ENCODE measurements around the gene PTPRR.

The PTPRR gene, protein sequence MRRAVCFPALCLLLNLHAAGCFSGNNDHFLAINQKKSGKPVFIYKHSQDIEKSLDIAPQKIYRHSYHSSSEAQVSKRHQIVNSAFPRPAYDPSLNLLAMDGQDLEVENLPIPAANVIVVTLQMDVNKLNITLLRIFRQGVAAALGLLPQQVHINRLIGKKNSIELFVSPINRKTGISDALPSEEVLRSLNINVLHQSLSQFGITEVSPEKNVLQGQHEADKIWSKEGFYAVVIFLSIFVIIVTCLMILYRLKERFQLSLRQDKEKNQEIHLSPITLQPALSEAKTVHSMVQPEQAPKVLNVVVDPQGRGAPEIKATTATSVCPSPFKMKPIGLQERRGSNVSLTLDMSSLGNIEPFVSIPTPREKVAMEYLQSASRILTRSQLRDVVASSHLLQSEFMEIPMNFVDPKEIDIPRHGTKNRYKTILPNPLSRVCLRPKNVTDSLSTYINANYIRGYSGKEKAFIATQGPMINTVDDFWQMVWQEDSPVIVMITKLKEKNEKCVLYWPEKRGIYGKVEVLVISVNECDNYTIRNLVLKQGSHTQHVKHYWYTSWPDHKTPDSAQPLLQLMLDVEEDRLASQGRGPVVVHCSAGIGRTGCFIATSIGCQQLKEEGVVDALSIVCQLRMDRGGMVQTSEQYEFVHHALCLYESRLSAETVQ

GRCh38 chr12:70920251-70920851 is at the start of gene PTPRR:
PTPRR (minus strand) TSS chr12:70920738; CDS start chr12:70920390, 348 bp downstream.
- Histone ChIP-seq H3K27ac (no peak within 1 kb of the TSS), H3K4me3 (no peak within 1 kb of the TSS)

DNA sequence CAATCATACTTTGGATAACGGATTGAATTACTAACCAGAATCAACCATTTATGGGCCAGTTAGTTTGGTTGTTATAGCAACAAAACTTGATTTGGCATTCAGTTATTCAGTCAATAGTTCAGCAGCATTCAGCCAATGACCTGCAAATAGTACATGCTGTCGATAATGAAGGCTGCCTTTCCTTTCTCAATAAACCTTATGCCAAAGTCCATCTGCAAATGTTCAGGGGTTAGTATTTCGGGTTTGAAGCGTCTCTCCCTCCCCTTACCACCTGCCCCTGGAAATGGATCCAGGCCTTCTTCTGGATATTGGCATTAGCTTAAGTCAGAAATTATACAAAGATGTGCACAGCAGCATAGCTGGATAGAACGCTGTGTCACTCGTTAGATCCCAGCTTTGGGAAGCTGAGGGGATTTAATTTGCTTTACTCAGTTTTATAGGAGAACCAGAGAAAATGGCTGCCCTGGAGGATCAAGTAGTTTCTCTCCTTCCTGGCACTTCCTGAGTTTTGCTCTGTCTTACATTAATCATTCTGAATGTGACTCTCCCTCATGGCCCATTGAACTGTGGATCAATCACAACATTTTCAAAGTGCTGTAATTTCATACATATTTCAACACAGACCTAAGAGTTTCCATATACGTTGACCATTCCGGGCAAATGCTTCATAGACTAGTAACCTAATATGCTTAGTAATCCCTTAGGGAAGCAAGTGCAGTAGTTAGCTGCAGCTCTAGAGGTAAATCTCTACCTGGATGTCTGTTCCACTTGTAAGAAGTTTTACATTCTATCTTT is 46.7 kb upstream of the PTPRR start:
- Histone ChIP-seq H3K27ac (no peak overlapping the region), H3K4me3 (no peak overlapping the region)

GRCh38 chr12:70966046-70966445 is 45.5 kb upstream of the PTPRR start:
- H3K27ac ChIP-seq = no peak overlapping the region
- H3K4me3 ChIP-seq = no peak overlapping the region

DNA sequence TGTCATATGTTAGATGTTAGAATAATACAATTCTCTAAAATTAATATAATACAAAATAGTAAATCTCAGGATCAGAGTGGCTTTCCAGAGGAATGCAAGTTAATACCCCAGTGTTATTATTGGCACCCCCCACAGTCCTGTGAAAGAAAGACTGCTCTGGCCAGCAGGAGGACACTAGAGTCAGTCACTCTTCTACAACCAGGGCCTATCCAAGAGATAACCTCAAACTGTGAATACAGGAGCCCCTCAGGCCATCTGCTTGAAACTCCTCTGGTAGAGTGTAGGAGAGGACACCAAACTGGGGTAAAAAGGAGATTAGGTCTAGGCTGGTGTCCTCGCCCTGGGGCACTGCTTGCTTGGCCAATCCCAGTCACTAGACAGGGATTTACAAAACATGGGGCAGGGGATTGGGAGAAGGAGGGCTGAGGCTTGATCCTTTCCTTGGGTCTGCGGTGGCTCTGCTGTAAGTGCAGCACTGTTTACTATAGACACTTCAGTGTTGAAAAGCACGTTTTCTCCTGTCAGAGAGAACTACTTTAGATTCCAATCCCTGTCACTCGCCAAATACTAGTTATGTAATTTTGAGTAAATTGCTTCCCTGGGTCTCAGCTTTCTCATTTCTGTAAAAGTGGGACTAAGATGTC is 44.5 kb upstream of the PTPRR start:
- H3K27ac ChIP-seq = no peak overlapping the region
- no peak overlapping the region for H3K4me3 ChIP-seq

- Histone ChIP-seq H3K4me3 (no peak overlapping the region), H3K27ac (no peak overlapping the region)
Observed at GRCh38 chr12:70963081-70963660, 42.6 kb upstream of the PTPRR start.

DNA sequence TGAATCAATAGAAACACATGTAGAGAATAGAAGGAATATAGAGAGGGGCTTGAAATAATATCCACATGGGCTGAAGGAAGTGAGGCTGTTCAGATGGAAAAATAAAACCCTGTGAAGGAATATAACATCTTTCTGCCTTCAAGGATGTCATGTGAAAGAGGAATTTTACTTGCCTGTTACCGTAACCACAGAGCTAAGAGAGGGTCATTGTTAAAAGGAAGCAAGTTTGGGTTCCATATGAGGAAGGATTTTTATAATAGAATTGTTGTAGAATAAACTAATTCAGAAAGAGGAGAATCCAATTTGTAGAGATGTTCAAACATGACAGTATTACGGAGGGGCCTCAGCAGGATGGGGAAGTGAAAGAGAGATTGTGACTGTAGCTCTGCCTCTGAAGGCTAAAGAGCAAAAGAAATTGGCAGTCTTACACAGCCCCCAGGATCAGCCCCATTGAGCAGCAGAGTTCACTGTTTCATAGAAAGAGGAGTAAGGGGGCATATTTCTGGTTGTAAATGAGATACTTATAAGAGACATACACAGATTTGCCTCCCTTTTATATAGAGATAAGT is 41.8 kb upstream of the PTPRR start:
- no peak overlapping the region for H3K4me3 ChIP-seq

DNA sequence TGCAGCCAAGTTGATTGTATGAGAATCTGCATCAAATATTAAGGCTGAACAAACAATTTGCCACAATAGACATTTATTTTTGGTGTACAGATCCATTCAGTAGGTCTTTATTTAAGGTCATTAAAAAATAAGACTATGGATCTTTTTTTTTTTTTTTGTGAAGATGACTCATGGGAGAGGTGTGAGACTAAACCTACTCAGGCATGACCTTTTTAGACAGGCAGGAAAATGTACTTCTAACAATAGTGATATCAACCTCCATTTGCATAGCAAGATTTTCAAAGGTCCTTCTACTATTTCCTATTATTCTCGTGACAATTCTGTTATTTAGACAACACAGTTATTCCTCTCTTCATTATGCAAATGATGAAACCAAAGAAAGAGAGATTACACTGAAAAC is 39.9 kb upstream of the PTPRR start:
- no peak overlapping the region for H3K4me3 ChIP-seq
- H3K27ac ChIP-seq = no peak overlapping the region

More for the DNA sequence above, 41.8 kb upstream of the PTPRR start:
- H3K27ac ChIP-seq = no peak overlapping the region

- Histone ChIP-seq H3K4me3 (no peak overlapping the region), H3K27ac (no peak overlapping the region)
Observed at GRCh38 chr12:70955415-70955814, 34.9 kb upstream of the PTPRR start.

GRCh38 chr12:70950451-70950850 is 29.9 kb upstream of the PTPRR start:
- no peak overlapping the region for H3K27ac ChIP-seq

GRCh38 chr12:70948976-70949336 is 28.4 kb upstream of the PTPRR start:
- H3K27ac ChIP-seq = no peak overlapping the region
- H3K4me3 ChIP-seq = no peak overlapping the region

More at GRCh38 chr12:70950451-70950850, 29.9 kb upstream of the PTPRR start:
- H3K4me3 ChIP-seq = no peak overlapping the region

DNA sequence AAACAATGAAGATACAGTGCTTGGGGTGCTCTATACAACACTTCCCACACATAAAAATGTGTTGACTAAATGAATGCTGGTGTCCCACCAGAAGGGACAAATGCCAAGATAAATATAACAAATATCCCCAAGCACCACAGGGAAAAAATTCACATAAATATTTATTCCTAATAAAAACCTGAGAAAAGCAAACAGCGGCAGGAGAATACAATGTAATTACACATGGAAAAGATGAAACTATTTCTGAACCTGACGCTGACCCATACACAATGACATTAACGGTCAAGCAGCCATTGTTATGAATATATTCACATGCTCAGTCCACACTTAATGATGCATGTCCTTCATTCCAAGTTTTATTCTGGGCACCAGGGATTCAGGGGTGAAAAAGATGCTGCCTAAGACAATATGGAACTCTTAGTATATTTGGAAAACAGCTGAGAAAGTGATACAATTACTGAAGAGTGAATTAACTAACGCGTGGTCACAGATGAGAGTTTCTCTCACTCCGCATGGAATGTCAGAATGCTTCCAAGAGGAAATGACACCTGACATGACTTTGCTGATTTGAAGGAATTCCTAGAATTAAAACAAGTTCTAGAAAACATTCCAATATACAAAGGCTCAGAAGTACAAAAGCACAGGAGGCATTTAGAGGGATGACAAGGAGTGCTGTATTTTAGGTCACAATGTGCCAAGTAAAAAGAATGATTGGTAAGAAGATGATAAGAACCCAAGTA is 27.9 kb upstream of the PTPRR start:
- Histone ChIP-seq H3K27ac (no peak overlapping the region), H3K4me3 (no peak overlapping the region)

- Histone ChIP-seq H3K27ac (no peak overlapping the region), H3K4me3 (no peak overlapping the region)
Observed at GRCh38 chr12:70936203-70936813, 15.8 kb upstream of the PTPRR start.

DNA sequence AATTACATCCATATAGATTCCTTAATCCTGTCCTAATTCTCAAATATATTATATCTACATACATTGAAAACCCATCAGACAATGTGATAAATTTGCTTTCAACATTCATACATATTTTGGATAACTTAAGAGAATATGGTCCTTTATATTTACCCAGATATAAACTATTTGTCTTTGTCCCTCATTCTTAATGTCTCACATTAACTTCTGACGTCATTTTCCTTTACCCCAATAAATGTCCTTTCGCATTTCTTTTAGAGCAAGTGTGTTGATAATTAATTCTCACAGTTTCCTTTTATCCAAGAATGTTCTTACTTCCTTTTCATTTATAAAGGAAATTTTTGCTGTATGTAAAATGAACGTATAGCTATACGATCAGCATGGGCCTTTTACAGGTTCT is 12.6 kb upstream of the PTPRR start:
- Histone ChIP-seq H3K4me3 (no peak overlapping the region), H3K27ac (no peak overlapping the region)

DNA sequence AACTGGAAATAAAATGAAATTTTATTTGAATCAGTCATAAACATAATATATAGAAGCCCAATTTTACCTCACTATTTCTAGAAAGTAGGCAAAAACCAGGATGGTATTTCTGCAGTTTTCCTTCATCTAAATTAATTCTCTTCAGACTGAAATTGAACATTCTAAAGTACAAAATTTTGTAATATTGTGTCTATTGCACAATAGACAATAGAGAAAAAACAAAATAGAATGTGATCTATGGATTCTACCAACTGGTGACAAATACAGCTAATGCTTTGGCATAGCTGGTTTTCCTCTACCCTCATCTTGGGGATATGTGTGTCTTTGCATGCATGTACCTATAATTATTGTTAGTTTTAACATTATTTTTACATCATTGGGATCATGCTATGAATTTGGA is 8.5 kb upstream of the PTPRR start:
- H3K4me3 ChIP-seq = no peak overlapping the region
- H3K27ac ChIP-seq = no peak overlapping the region

- H3K27ac ChIP-seq = no peak overlapping the region
- no peak overlapping the region for H3K4me3 ChIP-seq
Observed at GRCh38 chr12:70928071-70928470, 7.5 kb upstream of the PTPRR start.

- H3K27ac ChIP-seq = no peak overlapping the region
Observed at GRCh38 chr12:70927356-70927755, 6.8 kb upstream of the PTPRR start.

DNA sequence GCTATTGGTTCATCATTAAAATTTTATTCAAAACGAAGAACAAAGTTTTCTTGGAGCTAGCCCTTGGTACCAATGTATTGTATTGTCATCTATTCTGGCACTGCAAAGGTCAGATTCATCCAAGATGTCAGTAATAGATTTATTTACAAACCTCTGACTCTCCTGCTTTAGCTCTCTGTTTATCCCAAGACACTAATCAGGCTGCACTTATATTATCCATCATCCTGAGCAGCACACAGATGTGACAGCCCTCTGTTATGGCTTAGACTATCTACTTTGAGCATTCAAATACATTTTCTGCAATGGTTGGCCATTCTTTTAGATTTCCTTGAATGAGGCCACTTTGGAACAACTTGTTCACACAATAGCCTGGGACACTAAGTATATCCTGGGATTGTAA is 5.0 kb upstream of the PTPRR start:
- H3K27ac ChIP-seq = no peak overlapping the region
- H3K4me3 ChIP-seq = no peak overlapping the region

More at GRCh38 chr12:70927356-70927755, 6.8 kb upstream of the PTPRR start:
- no peak overlapping the region for H3K4me3 ChIP-seq

DNA sequence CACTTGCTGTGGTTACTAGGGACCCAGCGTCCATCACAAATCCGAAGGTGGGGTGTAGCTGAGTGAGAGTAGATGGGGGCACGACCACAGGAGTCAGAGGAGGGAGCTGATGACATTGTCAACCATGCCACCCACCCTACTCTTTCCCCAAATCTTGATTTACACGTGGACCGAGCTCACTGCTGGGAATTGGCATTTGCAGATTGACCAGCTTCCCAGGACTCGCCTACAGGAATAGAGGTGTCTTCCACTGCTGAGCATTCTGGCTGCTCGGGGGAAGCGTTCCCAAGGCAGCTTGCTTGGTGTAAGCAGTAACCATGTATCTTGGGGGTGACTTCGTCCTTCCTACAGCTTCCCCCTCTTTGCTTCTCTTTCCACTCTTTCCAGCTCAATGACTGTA is 353 bp upstream of the PTPRR start:
- H3K27ac ChIP-seq = no peak overlapping the region
- H3K4me3 ChIP-seq = no peak overlapping the region
